Neural cell (in vitro differentiated cells): ENCODE results near the gene ADAT3.

Experiments
- CTCF ChIP-seq: fragments of 450-650 bp; IDR thresholded peaks from 2 replicates; pipeline ENCODE4 v1.5.1; 2014; ENCODE audit warnings: antibody characterized with exemption, mild to moderate bottlenecking, moderate library complexity; ENCODE audit not compliant: poor library complexity, severe bottlenecking
- EP300 ChIP-seq: fragments of 450-650 bp; conservative IDR thresholded peaks from 2 replicates; pipeline ENCODE4 v1.6.1; 2014; ENCODE audit warnings: antibody characterized with exemption, mild to moderate bottlenecking, moderate library complexity; ENCODE audit not compliant: poor library complexity, severe bottlenecking
- EZH2 ChIP-seq: fragments of 200-600, 300-800 bp; shearing (Covaris generic), sonication (generic); IDR thresholded peaks from 2 replicates; pipeline ENCODE4 v1.6.1; 2014; ENCODE audit warnings: antibody characterized with exemption, low read length, borderline replicate concordance, mild to moderate bottlenecking; ENCODE audit not compliant: insufficient read depth, poor library complexity, severe bottlenecking
- MXI1 ChIP-seq: fragments of 450-650 bp; conservative IDR thresholded peaks from 2 replicates; pipeline ENCODE4 v1.6.1; 2014; ENCODE audit warnings: antibody characterized with exemption, mild to moderate bottlenecking; ENCODE audit not compliant: poor library complexity, severe bottlenecking
- POLR2AphosphoS5 ChIP-seq: IDR thresholded peaks from 2 replicates; pipeline ENCODE4 v1.6.1; 2012
- RAD21 ChIP-seq: fragments of 450-650 bp; conservative IDR thresholded peaks from 2 replicates; pipeline ENCODE4 v1.6.1; 2014; ENCODE audit warnings: antibody characterized with exemption, mild to moderate bottlenecking, moderate library complexity
- REST ChIP-seq: IDR thresholded peaks from 2 replicates; pipeline ENCODE4 v1.6.1; 2012; ENCODE audit warnings: borderline replicate concordance
- SMC3 ChIP-seq: fragments of 450-650 bp; conservative IDR thresholded peaks from 2 replicates; pipeline ENCODE4 v1.6.1; 2014; ENCODE audit warnings: antibody characterized with exemption, mild to moderate bottlenecking, moderate library complexity; ENCODE audit not compliant: poor library complexity
- TAF1 ChIP-seq: IDR thresholded peaks from 2 replicates; pipeline ENCODE4 v1.6.1; 2012; ENCODE audit warnings: low read depth

- TF ChIP-seq CTCF, result no peak
- no peak for TF ChIP-seq SMC3
- no peak for TF ChIP-seq EZH2
- TF ChIP-seq REST, result no peak
- TF ChIP-seq EP300, result no peak
- no peak for TF ChIP-seq MXI1
- no peak for TF ChIP-seq TAF1
- no peak for TF ChIP-seq RAD21
- TF ChIP-seq POLR2AphosphoS5, result no peak
These were observed 8.8 kb downstream of the ADAT3 start for GRCh38 chr19:1913781-1914577.
